Activated CD4-positive, alpha-beta T cell treated with anti-CD3 and anti-CD28 coated beads, Interleukin-2, amount 50 U/mL, for 48 hours (primary cell): ENCODE results near the gene ZC3H4.
A peak's percentile ranks its signal among the peaks of the same experiment; 100 is the strongest.
"Not testable (repeated sequence)": the region's sequence is repeated elsewhere in the genome, so short reads cannot be mapped to it uniquely, and the experiment has no call there.

ENCODE experiments used
- DNase-seq, 2 experiments: peaks; one replicate each; pipeline ENCODE4 v3.0.0-alpha.2; 2020

Gene ZC3H4

DNA sequence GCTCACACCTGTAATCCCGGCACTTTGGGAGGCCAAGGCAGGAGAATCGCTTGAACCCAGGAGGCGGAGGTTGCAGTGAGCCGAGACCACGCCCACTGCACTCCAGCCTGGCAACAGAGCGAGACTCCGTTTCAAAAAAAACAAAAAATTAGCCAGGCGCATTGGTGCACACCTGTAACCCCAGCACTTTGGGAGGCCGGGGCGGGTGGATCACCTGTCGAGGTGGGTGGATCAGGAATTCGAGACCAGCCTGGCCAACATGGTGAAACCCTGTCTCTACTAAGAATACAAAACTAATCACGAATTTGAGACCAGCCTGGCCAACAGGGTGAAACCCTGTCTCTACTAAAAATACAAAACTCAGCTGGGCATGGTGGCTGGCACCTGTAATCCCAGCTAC, 35.2 kb downstream of the ZC3H4 start:
- DNase-seq = not testable (repeated sequence)

DNA sequence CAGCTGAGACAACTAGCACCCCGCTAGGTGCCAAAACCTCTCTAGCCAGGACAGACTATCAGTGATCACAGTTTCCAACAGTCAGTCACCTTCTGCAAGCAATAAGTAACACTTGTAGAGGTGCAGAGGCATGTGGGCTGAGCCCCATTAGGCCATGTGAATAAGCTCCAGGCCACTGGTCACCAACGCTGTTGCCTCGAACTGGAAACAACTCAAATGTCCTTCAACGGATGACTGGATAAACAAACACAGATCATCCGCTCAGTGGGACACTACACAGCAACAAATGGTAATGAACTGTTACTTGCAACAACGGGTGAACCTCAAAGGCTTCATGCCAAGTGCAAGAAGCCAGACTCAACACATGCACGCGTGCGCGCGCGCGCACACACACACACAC, 37.6 kb downstream of the ZC3H4 start:
- no peak for DNase-seq

DNA sequence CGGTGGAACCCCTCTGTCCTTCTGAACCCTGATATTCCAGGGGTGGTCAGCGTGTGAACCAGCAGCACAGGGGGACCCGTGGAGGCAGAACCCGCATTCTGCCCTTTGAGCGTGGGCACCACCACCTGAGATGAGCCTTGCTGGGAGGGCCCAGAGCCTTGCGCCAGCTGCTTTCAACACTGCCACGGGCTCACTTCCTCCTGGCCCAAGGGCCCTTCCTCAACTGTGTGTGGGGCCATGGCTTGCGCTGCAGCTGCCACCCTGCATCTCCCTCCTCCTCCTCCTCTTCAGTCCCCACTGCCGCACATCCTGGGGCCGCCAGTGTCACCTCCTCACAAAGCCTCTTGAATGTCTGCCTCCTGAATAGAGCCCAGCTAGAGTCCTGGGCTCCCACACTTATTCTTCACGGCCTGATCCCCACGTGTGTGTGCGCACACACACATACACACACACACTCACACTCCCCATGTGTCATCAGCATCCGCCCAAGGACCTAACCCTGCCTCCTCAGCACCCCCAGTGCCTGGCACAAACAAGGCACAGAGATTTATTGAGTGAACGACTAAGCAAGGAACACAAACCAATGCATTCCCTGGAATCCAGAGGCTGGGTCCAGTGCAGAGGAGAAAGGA, 38.3 kb downstream of the ZC3H4 start:
- no peak for DNase-seq

DNA sequence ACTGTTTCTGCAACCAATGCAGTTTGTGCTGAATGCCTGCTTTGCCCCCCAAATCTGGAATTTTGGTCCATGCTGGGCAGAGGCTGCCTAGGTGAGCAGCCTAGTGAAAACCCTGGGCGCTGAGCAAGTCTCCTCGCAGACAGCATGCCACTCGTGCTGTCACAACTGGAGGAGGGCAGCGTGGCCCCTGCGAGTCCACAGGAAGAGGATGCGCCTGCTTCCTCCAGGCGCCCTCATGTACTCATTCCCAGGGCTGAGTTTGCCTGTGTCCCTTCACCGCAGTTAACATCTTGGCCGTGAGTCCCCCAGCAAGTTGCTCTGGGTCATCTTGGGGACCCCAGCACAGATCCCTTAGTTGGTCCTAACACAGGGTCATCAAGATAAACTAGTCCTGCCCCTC, 39.0 kb downstream of the ZC3H4 start:
- DNase-seq = no peak

- no peak for DNase-seq
Observed at GRCh38 chr19:47073574-47073973, 40.0 kb downstream of the ZC3H4 start.

DNA sequence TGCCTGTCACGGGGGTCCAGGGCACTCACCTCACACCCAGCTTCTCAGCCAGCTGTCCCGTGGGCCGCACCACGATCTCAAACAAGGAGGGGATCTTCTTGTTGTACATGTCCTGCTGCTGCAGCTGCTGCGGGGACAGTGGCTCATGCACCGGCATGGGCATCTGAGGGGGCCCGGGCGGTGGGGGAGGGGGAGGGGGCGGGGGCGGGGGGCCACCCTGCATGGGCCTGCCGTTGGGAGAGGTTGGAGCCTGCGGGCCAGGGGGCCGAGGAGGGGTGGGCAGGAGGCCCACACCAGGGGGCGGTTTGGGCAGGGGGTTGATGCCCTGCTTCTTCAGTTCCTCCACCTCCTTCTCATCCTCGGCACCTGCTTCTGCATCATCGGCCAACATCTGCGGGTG, 41.3 kb downstream of the ZC3H4 start:
- DNase-seq = no peak

DNA sequence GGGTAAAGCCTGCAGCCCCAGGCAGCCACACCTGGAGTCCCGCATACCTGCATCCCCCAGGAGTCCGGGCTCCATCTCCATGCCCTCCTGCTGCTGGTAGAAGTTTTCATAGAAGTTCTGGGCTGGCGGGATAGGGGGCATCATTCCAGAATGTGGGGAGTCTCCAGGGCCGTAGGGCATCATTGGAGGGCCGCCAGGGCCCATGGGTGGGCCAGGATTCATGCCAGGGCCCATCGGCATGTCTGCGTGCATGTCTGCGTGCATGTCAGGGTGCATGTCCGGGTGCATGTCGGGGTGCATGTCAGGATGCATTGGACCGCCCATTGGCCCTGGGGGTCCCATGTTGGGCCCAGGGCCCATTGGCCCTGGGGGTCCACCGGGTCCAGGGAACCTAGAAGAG, 41.8 kb downstream of the ZC3H4 start:
- no peak for DNase-seq

- DNase-seq = no peak
Observed at GRCh38 chr19:47070756-47071155, 42.8 kb downstream of the ZC3H4 start.

GRCh38 chr19:47069795-47070194, 43.8 kb downstream of the ZC3H4 start:
- no peak for DNase-seq

GRCh38 chr19:47068876-47069406, 44.6 kb downstream of the ZC3H4 start:
- DNase-seq = no peak

DNA sequence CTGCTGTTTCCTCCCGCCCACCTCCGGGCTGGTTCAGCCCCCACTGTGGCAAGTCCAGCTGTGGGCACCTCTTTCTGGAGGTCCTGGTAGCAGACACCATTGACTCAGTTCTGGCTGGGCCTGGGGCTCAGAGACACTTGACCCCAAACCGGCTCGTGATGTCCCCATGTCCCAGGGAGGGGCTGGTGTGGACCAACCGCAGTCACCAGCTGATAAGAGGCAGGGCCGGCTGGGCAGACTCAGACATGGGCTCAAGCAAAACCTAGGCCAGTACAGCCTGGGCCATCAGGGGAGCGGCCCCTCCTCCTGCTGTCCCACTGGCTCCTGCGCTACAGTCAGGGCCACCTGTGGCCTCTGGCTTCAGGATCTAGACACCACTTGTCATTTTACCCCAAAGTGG, 45.3 kb downstream of the ZC3H4 start:
- DNase-seq = no peak

DNA sequence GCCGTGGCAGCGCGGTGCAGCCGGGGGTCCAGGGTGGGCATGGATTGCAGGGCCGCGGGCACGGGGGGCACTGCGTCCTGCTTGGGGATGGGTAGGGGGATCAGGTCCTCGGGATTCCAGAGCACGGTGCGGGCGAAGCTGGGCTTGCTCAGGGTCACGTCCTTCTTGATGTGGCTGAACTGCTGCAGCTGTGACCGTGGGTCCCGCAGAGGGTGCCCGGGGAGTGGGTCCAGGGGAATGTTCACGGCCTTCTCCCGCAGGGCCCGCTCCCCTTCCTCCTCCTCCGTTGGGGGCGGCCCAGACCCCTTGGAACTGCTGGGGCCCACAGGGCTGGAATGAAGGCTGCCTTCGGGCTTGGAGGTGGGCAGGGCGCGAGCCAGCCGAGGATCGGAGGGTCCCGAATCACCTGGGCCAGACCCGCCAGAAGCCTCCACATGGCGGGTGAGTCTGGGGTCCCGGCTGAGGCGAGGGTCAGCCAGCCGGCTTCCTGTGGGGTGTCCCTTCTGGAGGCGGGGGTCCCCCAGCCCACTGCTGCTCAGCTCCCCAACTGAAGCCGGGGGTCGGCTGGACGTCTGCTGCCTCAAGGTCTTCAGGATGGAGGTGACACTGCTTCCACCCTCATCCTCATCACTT, 46.2 kb downstream of the ZC3H4 start:
- no peak for DNase-seq

DNA sequence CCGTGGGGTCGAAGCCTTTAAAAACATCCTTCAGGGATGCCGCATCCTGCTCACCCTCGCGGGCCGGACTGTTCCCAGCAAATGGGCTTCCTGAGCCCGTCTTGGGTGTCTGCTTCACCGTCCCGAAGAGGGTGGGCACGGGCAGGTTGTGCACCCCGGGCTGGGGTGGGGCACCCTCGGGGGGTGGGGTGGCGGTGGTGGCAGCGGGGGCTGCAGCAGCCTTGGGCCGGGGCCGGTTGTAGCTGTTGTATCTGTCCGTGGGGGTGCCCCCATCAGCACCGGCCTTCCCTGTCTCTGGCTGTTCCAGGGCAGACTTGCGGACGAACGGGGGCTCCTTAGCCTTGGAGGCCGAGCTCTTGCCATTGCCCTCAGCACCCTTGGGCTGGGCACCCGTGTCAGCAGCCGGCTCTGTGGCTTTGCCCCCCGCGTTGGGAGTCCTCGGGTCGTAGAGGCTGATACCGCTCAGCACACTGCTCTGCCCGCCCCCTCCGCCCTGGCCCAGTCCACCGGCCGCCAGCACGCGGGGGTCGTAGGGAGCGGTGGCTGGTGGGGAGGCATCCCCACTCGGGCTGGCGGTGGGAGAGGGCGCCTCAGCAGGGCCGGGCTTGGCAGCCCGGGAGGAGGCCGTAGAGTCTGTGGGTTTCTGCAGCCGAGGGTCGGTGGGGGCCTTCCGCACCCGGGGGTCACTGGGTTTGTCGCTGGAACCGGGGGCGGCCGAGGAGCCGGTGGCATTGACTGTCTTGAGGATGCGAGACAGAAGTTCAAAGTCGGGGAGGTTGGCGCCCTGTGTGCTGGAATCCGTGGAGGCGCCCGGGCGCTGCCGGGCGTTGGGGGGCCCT, 47.0 kb downstream of the ZC3H4 start:
- DNase-seq = no peak

GRCh38 chr19:47065242-47065641, 48.3 kb downstream of the ZC3H4 start:
- DNase-seq = no peak

DNA sequence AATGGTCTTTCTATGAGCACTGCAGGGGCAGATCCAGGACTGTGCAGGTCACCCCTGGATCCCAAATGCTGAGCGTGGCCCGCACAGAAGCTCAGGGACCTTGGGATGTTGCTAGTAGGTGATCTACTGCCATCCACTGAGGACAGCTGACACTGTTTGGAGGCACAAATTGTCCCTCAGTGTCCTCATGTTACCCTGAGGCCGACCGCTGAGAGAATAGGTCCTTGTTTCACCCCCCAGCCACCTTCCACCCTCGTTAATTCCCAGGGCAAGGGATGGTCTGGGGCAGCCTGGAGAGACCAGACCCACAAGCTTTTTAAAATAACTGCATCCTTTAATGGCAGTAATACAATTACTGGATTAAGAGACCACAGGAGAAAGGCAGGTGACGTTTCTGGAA, 49.7 kb downstream of the ZC3H4 start:
- DNase-seq = no peak

- DNase-seq = no peak
Observed at GRCh38 chr19:47058621-47059022, 55.0 kb downstream of the ZC3H4 start.

- DNase-seq = no peak
Observed at GRCh38 chr19:47057328-47057727, 56.2 kb downstream of the ZC3H4 start.

GRCh38 chr19:47056411-47056810, 57.2 kb downstream of the ZC3H4 start:
- DNase-seq = no peak

GRCh38 chr19:47050562-47050961, 63.0 kb downstream of the ZC3H4 start:
- DNase-seq = not testable (repeated sequence)

- DNase-seq = no peak
Observed at GRCh38 chr19:47049307-47049700, 64.3 kb downstream of the ZC3H4 start.

- peak; percentile 78 to 87 for DNase-seq
Observed at GRCh38 chr19:47047763-47048405, 65.7 kb downstream of the ZC3H4 start.

DNA sequence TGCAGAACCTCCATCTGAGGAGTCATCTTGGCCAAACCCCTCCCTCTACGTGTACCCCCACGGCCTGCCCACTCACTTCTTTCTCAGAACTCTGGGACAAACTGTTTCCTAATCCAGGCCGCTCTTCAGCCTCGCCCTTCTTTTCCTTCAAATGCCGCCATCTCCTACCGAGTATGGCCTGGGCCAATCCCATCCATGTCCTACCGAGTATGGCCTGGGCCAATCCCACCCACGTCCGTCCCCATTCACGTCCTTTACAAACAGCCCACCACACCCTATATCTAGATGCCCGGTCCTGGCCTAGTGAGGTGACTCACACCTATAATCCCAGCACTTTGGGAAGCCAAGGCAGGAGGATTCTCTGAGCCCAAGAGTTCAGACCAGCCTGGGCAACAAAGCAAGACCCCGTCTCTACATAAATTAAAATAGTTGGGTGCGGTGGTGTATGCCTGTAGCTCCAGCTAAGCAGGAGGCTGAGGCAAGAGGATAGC, 66.3 kb downstream of the ZC3H4 start:
- DNase-seq = no peak

GRCh38 chr19:47045867-47046470, 67.6 kb downstream of the ZC3H4 start:
- DNase-seq = no peak
